ENCODE data around the gene CHRNE. TPM values are rescaled to one million over a fixed set of nuclear protein-coding genes. Genes with fewer than 3 reads are reported as not detected.
A peak's percentile ranks its signal among the peaks of the same experiment; 100 is the strongest.

The CHRNE gene
- total RNA-seq, 1 donor from 2014 or later = 0.27 TPM

DNA sequence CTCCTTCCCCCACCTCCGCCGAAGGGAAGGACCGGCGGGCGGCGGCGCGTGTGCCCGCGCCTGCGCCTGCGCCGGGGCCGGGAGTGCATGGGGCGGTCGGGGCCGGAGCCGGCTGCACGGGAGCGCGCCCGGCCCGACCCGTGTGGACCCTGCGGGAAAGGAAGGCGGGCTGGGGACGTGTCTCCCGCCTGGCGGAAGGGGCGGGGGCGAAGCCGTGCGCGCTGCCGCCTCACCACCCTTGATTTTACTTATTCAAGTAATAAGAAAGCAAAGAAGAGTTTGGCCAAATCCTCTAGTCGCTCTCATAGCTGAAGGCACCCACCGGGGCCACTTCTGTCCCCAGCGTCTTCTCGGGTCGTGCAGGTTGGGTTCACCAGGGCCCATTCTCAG, 46.0 kb upstream of the CHRNE start:
- peak overlapping the region; percentile 96 for H3K4me3 Mint-ChIP-seq
- H3K36me3 Mint-ChIP-seq = peaks cover 13% of the 10 kb centered on the region
- DNase-seq (ENCODE audit: extremely low spot score, unreplicated experiment) = peak; percentile 91
- TF ChIP-seq, protein P1, sequence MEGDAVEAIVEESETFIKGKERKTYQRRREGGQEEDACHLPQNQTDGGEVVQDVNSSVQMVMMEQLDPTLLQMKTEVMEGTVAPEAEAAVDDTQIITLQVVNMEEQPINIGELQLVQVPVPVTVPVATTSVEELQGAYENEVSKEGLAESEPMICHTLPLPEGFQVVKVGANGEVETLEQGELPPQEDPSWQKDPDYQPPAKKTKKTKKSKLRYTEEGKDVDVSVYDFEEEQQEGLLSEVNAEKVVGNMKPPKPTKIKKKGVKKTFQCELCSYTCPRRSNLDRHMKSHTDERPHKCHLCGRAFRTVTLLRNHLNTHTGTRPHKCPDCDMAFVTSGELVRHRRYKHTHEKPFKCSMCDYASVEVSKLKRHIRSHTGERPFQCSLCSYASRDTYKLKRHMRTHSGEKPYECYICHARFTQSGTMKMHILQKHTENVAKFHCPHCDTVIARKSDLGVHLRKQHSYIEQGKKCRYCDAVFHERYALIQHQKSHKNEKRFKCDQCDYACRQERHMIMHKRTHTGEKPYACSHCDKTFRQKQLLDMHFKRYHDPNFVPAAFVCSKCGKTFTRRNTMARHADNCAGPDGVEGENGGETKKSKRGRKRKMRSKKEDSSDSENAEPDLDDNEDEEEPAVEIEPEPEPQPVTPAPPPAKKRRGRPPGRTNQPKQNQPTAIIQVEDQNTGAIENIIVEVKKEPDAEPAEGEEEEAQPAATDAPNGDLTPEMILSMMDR (conservative IDR thresholded peaks at IDR 0.05) = no peak
- peaks cover 40% of the 10 kb centered on the region for H3K4me1 Mint-ChIP-seq (ENCODE audit: unreplicated experiment)
- H3K27me3 Mint-ChIP-seq = no peaks in the 10 kb centered on the region
- no peaks in the 10 kb centered on the region for H3K9me3 Mint-ChIP-seq
- H3K27ac Mint-ChIP-seq = peak overlapping the region; percentile 97

DNA sequence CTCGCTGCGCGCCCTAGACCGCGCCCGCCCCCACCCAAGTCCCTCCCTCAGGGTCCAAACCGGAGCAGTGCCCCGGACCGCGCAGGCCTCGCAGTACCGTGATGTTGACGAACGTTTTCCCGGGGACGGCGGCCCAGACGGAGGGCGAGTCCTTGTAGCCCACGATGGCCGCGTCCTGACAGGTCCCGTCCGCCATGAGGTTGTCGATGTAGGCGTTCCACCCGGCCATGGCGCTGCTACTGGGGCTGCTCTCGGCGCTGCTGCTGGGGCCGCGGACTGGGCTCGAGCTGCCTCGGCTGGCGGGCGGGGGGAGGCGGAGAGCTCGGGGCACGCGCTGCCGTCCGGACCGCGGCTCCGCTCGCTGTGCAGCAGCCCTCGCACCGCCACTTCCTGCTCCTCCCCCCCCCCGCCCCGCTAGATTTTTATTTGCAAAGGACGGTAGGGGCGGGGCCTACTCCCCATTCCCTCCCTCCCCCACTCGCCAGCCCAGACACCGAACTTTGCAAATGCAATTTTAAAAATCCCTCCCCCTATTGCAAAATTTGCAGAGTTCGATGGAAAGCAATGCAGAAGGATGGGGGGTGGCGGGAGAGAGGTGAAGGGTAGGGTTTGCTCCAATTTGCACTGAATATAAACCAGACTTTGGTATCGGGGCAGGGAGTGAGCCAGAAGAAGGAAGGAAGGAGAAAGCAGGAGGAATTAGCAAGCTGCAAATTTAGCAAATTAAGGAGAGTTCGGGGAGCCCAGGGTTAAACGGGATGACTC, 45.5 kb upstream of the CHRNE start, which contains the start of gene PFN1:
Gene PFN1 (minus strand): TSS at position 365 of the 765 bp plus-strand sequence. CDS start 136 bp downstream, at position 229.
- Mint-ChIP-seq H3K4me3 (peak within 1 kb of the TSS; percentile 96), H3K27me3 (no peaks in the 10 kb centered on the region), H3K27ac (peak within 1 kb of the TSS; percentile 97), H3K36me3 (peaks cover 13% of the 10 kb centered on the region), H3K4me1 (ENCODE audit: unreplicated experiment) (peaks cover 37% of the 10 kb centered on the region), H3K9me3 (no peaks in the 10 kb centered on the region)
- DNase-seq (ENCODE audit: extremely low spot score, unreplicated experiment) = peak; percentile 81
- TF ChIP-seq, protein P1 (conservative IDR thresholded peaks at IDR 0.05) = no peak

DNA sequence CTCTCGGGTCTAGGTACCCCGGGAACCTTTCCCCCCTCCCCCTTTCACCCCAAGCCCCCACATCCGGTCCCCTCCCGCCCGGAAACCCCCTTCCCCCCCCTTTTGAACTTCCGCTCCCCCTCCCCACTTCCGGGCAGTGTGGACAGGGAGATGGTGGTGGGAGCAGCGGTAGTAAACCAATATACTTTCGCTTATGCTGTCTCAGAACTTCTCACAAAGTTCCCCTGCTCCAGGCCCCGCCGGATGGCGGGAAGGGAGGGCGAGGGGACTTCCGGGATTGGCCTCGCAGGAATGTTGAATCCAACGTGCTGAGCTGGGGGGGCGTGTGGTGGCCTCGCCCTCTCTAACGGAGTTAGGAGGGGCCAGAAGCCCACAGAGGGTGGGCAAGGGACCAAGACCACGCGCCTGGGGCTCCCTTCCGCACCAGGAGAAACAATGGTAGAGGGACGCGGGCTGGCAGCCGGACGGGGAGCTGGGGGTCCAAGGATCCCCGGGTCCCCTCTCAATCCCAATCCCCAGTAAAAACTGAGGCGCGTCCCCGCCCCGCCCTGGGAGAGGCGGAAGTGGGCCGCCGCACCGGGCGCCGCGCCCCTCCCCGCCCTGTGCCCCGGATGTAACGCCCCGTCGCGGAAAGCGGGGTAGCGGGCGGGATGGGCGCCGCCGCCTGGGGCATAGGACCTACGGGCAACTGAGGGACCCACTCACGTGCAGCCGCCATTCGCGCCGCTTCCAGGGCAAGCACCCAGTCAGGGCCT, 44.7 kb upstream of the CHRNE start:
- peaks cover 37% of the 10 kb centered on the region for H3K4me1 Mint-ChIP-seq (ENCODE audit: unreplicated experiment)
- TF ChIP-seq, protein P1 (conservative IDR thresholded peaks at IDR 0.05) = no peak
- no peaks in the 10 kb centered on the region for H3K27me3 Mint-ChIP-seq
- no peak for DNase-seq (ENCODE audit: extremely low spot score, unreplicated experiment)
- peaks cover 13% of the 10 kb centered on the region for H3K36me3 Mint-ChIP-seq
- peak overlapping the region; percentile 96 for H3K4me3 Mint-ChIP-seq
- no peaks in the 10 kb centered on the region for H3K9me3 Mint-ChIP-seq
- peak overlapping the region; percentile 87 for H3K27ac Mint-ChIP-seq

DNA sequence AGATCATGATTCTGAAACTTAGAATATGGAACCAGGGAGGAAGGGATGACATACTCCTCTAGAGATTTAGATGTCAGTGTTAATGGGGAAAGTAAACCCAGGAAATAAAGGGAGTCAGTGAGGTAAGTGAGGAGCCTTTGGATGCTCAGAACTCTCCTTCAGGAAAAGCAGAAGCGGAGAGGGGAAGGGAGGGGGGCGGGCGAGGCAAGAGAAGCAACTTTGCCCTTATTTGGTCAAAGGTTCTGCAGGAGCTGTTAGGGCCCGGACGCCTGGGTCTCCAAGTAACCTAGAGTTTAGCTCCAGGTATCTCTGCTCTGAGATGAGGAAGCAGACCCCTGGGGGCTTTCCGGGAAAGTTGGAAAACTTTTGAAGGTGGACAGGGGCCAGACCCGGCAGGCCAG, 44.1 kb upstream of the CHRNE start:
- H3K27ac Mint-ChIP-seq = peak overlapping the region; percentile 87

DNA sequence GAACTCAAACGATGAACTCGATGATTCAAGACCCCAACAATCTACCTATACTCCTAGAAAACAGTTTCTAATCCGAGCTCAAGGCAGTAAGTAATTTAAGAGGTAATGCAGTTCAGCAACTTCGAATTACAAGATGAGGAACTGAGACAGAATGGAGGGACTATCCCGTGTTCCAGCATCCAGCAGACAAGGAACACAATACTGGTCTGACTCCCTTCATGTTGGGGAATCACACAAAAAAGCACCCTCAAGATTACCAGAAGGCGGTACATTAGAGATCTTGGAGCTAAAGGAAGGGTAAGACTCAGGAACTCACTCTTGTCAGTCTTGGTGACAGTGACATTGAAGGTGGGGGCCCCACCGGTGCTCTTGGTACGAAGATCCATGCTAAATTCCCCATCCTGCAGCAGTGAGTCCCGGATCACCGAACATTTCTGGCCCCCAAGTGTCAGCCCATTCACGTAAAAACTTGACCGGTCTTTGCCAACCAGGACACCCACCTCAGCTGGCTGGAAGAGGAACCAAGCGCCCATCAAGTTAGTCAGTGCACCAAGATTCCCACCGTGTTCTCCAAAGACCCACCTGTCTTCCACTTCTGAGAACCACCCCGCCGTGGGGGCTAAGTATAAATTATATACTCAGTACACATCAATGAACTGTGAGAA, 43.5 kb upstream of the CHRNE start:
- peak overlapping the region; percentile 96 for H3K4me3 Mint-ChIP-seq
- peaks cover 44% of the 10 kb centered on the region for H3K4me1 Mint-ChIP-seq (ENCODE audit: unreplicated experiment)
- DNase-seq (ENCODE audit: extremely low spot score, unreplicated experiment) = no peak
- no peaks in the 10 kb centered on the region for H3K9me3 Mint-ChIP-seq
- peaks cover 17% of the 10 kb centered on the region for H3K36me3 Mint-ChIP-seq
- H3K27me3 Mint-ChIP-seq = no peaks in the 10 kb centered on the region
- TF ChIP-seq, protein P1 (conservative IDR thresholded peaks at IDR 0.05) = no peak
- H3K27ac Mint-ChIP-seq = peak overlapping the region; percentile 87

More for the DNA sequence above, 44.1 kb upstream of the CHRNE start:
- Mint-ChIP-seq H3K4me3 (peak overlapping the region; percentile 96), H3K27me3 (no peaks in the 10 kb centered on the region), H3K4me1 (ENCODE audit: unreplicated experiment) (peaks cover 38% of the 10 kb centered on the region), H3K9me3 (no peaks in the 10 kb centered on the region), H3K36me3 (peaks cover 13% of the 10 kb centered on the region)
- no peak for DNase-seq (ENCODE audit: extremely low spot score, unreplicated experiment)
- TF ChIP-seq, protein P1 (conservative IDR thresholded peaks at IDR 0.05) = no peak
